Duodenal mucosa (tissue), 2 donors: Measurements from ENCODE around the gene CAMTA1.

Source experiments
- H3K27ac ChIP-seq: one replicate; pipeline ENCODE4 v1.7.0; 2013; ENCODE audit warnings: low read depth, low read length
- H3K27me3 ChIP-seq, 2 donors: one replicate each; pipeline ENCODE4 v1.7.0; 2013; ENCODE audit warnings: low read length in 2 of 2, control low read depth in 1 of 2; ENCODE audit not compliant: insufficient read depth in 2 of 2, control insufficient read depth in 1 of 2
- H3K36me3 ChIP-seq, 2 donors: one replicate each; pipeline ENCODE4 v1.7.0; 2013; ENCODE audit warnings: low read length in 2 of 2, control low read depth in 1 of 2; ENCODE audit not compliant: insufficient read depth in 2 of 2, control insufficient read depth in 1 of 2
- H3K4me1 ChIP-seq, 2 donors: one replicate each; pipeline ENCODE4 v1.7.0; 2013; ENCODE audit warnings: low read length in 2 of 2, control low read depth in 1 of 2; ENCODE audit not compliant: insufficient read depth in 2 of 2, control insufficient read depth in 1 of 2
- H3K4me3 ChIP-seq, 2 donors: one replicate each; pipeline ENCODE4 v1.7.0; 2013; ENCODE audit warnings: low read length in 2 of 2, low read depth in 1 of 2
- H3K9ac ChIP-seq, 2 donors: one replicate each; pipeline ENCODE4 v1.7.0; 2013; ENCODE audit warnings: low read length in 2 of 2, low read depth in 1 of 2
- H3K9me3 ChIP-seq, 2 donors: one replicate each; pipeline ENCODE4 v1.7.0; 2013; ENCODE audit warnings: low read length in 2 of 2, control low read depth in 1 of 2; ENCODE audit not compliant: control insufficient read depth in 1 of 2

The CAMTA1 gene

GRCh38 chr1:7487766-7488474, 702.7 kb downstream of the CAMTA1 start:
- Histone ChIP-seq H3K4me1 (peaks cover 16 to 20% of the 10 kb centered on the region in 2 donors), H3K36me3 (no peaks in the 10 kb centered on the region), H3K9ac (no peak overlapping the region), H3K9me3 (no peaks in the 10 kb centered on the region), H3K27ac (no peak overlapping the region), H3K4me3 (no peak overlapping the region), H3K27me3 (no peaks in the 10 kb centered on the region)

- H3K27me3 ChIP-seq, result no peaks in the 10 kb centered on the region
- no peak overlapping the region for H3K4me3 ChIP-seq
These were observed 703.2 kb downstream of the CAMTA1 start for GRCh38 chr1:7488475-7488842.

GRCh38 chr1:7489586-7489985, 704.3 kb downstream of the CAMTA1 start:
- H3K9ac ChIP-seq, result no peak overlapping the region
- no peak overlapping the region for H3K4me3 ChIP-seq
- no peaks in the 10 kb centered on the region for H3K36me3 ChIP-seq
- no peaks in the 10 kb centered on the region for H3K27me3 ChIP-seq
- no peak overlapping the region for H3K27ac ChIP-seq
- no peaks in the 10 kb centered on the region for H3K9me3 ChIP-seq
- peaks cover 16 to 20% of the 10 kb centered on the region in 2 donors for H3K4me1 ChIP-seq

More at GRCh38 chr1:7488475-7488842, 703.2 kb downstream of the CAMTA1 start:
- Histone ChIP-seq H3K27ac (no peak overlapping the region), H3K36me3 (no peaks in the 10 kb centered on the region), H3K9me3 (no peaks in the 10 kb centered on the region), H3K9ac (no peak overlapping the region), H3K4me1 (peaks cover 16 to 20% of the 10 kb centered on the region in 2 donors)

GRCh38 chr1:7490576-7490975, 705.3 kb downstream of the CAMTA1 start:
- Histone ChIP-seq H3K9me3 (no peaks in the 10 kb centered on the region), H3K27me3 (no peaks in the 10 kb centered on the region), H3K4me3 (no peak overlapping the region), H3K27ac (no peak overlapping the region), H3K9ac (no peak overlapping the region), H3K36me3 (no peaks in the 10 kb centered on the region), H3K4me1 (peaks cover 16 to 20% of the 10 kb centered on the region in 2 donors)

GRCh38 chr1:7491109-7491817, 706.0 kb downstream of the CAMTA1 start:
- H3K9me3 ChIP-seq, result no peaks in the 10 kb centered on the region
- H3K27ac ChIP-seq, result no peak overlapping the region
- no peaks in the 10 kb centered on the region for H3K27me3 ChIP-seq
- peak overlapping the region; percentile 13 to 60 for H3K4me3 ChIP-seq
- H3K36me3 ChIP-seq, result no peaks in the 10 kb centered on the region
- H3K4me1 ChIP-seq, result peaks cover 16 to 20% of the 10 kb centered on the region in 2 donors
- peak overlapping the region in 1 of 2 donors; percentile 25 for H3K9ac ChIP-seq

GRCh38 chr1:7491818-7492173, 706.5 kb downstream of the CAMTA1 start:
- H3K27me3 ChIP-seq, result no peaks in the 10 kb centered on the region
- peak overlapping the region; percentile 13 for H3K27ac ChIP-seq
- no peaks in the 10 kb centered on the region for H3K36me3 ChIP-seq
- no peaks in the 10 kb centered on the region for H3K9me3 ChIP-seq
- H3K9ac ChIP-seq, result peak overlapping the region in 1 of 2 donors; percentile 25
- H3K4me3 ChIP-seq, result peak overlapping the region in 1 of 2 donors; percentile 60
- H3K4me1 ChIP-seq, result peaks cover 16 to 20% of the 10 kb centered on the region in 2 donors

- Histone ChIP-seq H3K27me3 (no peaks in the 10 kb centered on the region), H3K27ac (no peak overlapping the region), H3K9me3 (peaks cover 2 to 4% of the 10 kb centered on the region in 2 donors), H3K36me3 (no peaks in the 10 kb centered on the region), H3K9ac (no peak overlapping the region), H3K4me1 (peaks cover 16 to 20% of the 10 kb centered on the region in 2 donors), H3K4me3 (no peak overlapping the region)
These were observed 708.6 kb downstream of the CAMTA1 start for GRCh38 chr1:7493711-7494454.

- peaks cover 2 to 4% of the 10 kb centered on the region in 2 donors for H3K9me3 ChIP-seq
- no peak overlapping the region for H3K4me3 ChIP-seq
- no peaks in the 10 kb centered on the region for H3K36me3 ChIP-seq
- peaks cover 12 to 16% of the 10 kb centered on the region in 2 donors for H3K4me1 ChIP-seq
- H3K27ac ChIP-seq, result no peak overlapping the region
- H3K27me3 ChIP-seq, result no peaks in the 10 kb centered on the region
- no peak overlapping the region for H3K9ac ChIP-seq
These were observed 710.7 kb downstream of the CAMTA1 start for GRCh38 chr1:7495962-7496361.

- Histone ChIP-seq H3K27me3 (no peaks in the 10 kb centered on the region), H3K9me3 (peaks cover 2 to 4% of the 10 kb centered on the region in 2 donors), H3K4me1 (peaks cover 3 to 4% of the 10 kb centered on the region in 2 donors), H3K9ac (no peak overlapping the region), H3K4me3 (no peak overlapping the region), H3K36me3 (no peaks in the 10 kb centered on the region), H3K27ac (no peak overlapping the region)
These were observed 711.9 kb downstream of the CAMTA1 start for GRCh38 chr1:7497107-7497637.
